IMR-90 (cell line): ENCODE measurements around the gene METTL14. TPM values are rescaled to one million over a fixed set of nuclear protein-coding genes. Genes with fewer than 3 reads are reported as not detected.

Experiments used
- ATAC-seq: fragments of 200-7000 bp; cut with Tn5 transposase; 2 replicates; pipeline ENCODE4 v1.9.1; 2020; ENCODE audit warnings: low read depth, mild to moderate bottlenecking, moderate library complexity
- BruUV-seq: library from RNA; stranded (reverse); fragments of 400-500 nt; replicated peaks from 2 replicates; lab custom pipeline; 2021; lab: Mats Ljungman, UMichigan
- CTCF ChIA-PET: fragments of 300-600 bp; formaldehyde crosslinking; extraction: SDS; loops from one replicate; lab custom pipeline; 2021; ENCODE audit warnings: antibody characterized with exemption; lab: Yijun Ruan, JAX
- POLR2A ChIA-PET: fragments of 300-600 bp; sonication (Branson Sonifier 250); formaldehyde crosslinking; loops from one replicate; lab custom pipeline; 2022; ENCODE audit warnings: antibody characterized with exemption; ENCODE audit not compliant: unreplicated experiment; lab: Charles Lee
- DNase-seq: peaks from one replicate; pipeline ENCODE4 v3.0.0; 2013
- H2AFZ ChIP-seq: replicated peaks from 2 replicates; pipeline ENCODE3; 2013; ENCODE audit warnings: low read length, mild to moderate bottlenecking; ENCODE audit not compliant: poor library complexity
- H2AK5ac ChIP-seq: 2 replicates; pipeline ENCODE4 v1.6.1; 2013; ENCODE audit warnings: low read depth, low read length, inconsistent platforms
- H2AK9ac ChIP-seq: replicated peaks from 2 replicates; pipeline ENCODE3; 2013; ENCODE audit warnings: mild to moderate bottlenecking, low read depth, low read length, moderate library complexity; ENCODE audit not compliant: poor library complexity
- H2BK120ac ChIP-seq: 2 replicates; pipeline ENCODE4 v1.6.1; 2013; ENCODE audit warnings: low read depth, low read length, inconsistent platforms
- H2BK15ac ChIP-seq: 3 replicates; pipeline ENCODE4 v1.6.1; 2013; ENCODE audit warnings: low read depth, low read length, inconsistent platforms
- H2BK20ac ChIP-seq: 2 replicates; pipeline ENCODE4 v1.6.1; 2013; ENCODE audit warnings: low read depth, mild to moderate bottlenecking, inconsistent platforms, low read length, moderate library complexity
- H2BK5ac ChIP-seq: 2 replicates; pipeline ENCODE4 v1.6.1; 2013; ENCODE audit warnings: mild to moderate bottlenecking, low read depth, low read length, inconsistent platforms; ENCODE audit not compliant: poor library complexity, severe bottlenecking
- H3K14ac ChIP-seq: replicated peaks from 2 replicates; pipeline ENCODE4 v1.6.1; 2013; ENCODE audit warnings: low read depth, low read length, inconsistent platforms
- H3K18ac ChIP-seq: 2 replicates; pipeline ENCODE4 v1.6.1; 2013; ENCODE audit warnings: low read depth, low read length, control low read depth
- H3K23ac ChIP-seq: 2 replicates; pipeline ENCODE4 v1.6.1; 2013; ENCODE audit warnings: low read depth, low read length, inconsistent platforms
- H3K27ac ChIP-seq: 2 replicates; pipeline ENCODE4 v1.5.1; 2013; ENCODE audit warnings: mild to moderate bottlenecking, control low read depth, low read length; ENCODE audit not compliant: insufficient read depth
- H3K27me3 ChIP-seq: 2 replicates; pipeline ENCODE4 v1.6.1; 2013; ENCODE audit warnings: low read length; ENCODE audit not compliant: control insufficient read depth, insufficient read depth
- H3K36me3 ChIP-seq: 2 replicates; pipeline ENCODE4 v1.6.1; 2013; ENCODE audit warnings: low read length, mixed read lengths; ENCODE audit not compliant: control insufficient read depth, insufficient read depth
- H3K4ac ChIP-seq: 2 replicates; pipeline ENCODE4 v1.6.1; 2013; ENCODE audit warnings: low read depth, low read length, inconsistent platforms
- H3K4me1 ChIP-seq: 2 replicates; pipeline ENCODE4 v1.6.1; 2013; ENCODE audit warnings: low read length, mixed read lengths; ENCODE audit not compliant: control insufficient read depth, insufficient read depth
- H3K4me2 ChIP-seq: 2 replicates; pipeline ENCODE4 v1.6.1; 2013; ENCODE audit warnings: low read depth, mild to moderate bottlenecking, control low read depth, low read length, moderate library complexity
- H3K4me3 ChIP-seq: 2 replicates; pipeline ENCODE4 v1.5.1; 2013; ENCODE audit warnings: low read depth, mild to moderate bottlenecking, control low read depth, low read length, moderate library complexity; ENCODE audit not compliant: insufficient read depth
- H3K56ac ChIP-seq: 2 replicates; pipeline ENCODE4 v1.6.1; 2013; ENCODE audit warnings: low read length, inconsistent platforms; ENCODE audit not compliant: insufficient read depth; ENCODE audit errors: extremely low read depth
- H3K79me1 ChIP-seq, 2 experiments: 2 replicates each; pipeline ENCODE4 v1.6.1; 2013; ENCODE audit warnings: low read length in 2 of 2, inconsistent platforms in 1 of 2, low read depth in 1 of 2
- H3K9ac ChIP-seq: 2 replicates; pipeline ENCODE4 v1.6.1; 2013; ENCODE audit warnings: low read depth, low read length, control low read depth
- H3K9me1 ChIP-seq: 2 replicates; pipeline ENCODE4 v1.6.1; 2013; ENCODE audit warnings: low read length, inconsistent platforms; ENCODE audit not compliant: insufficient read depth
- H3K9me3 ChIP-seq: 2 replicates; pipeline ENCODE4 v1.6.1; 2013; ENCODE audit warnings: low read length; ENCODE audit not compliant: control insufficient read depth, insufficient read depth
- H4K20me1 ChIP-seq: 2 replicates; pipeline ENCODE4 v1.6.1; 2013; ENCODE audit warnings: low read length, inconsistent platforms; ENCODE audit not compliant: insufficient read depth
- H4K5ac ChIP-seq: 2 replicates; pipeline ENCODE4 v1.6.1; 2013; ENCODE audit warnings: mild to moderate bottlenecking, low read depth, low read length, control low read depth
- H4K8ac ChIP-seq, 2 experiments: 2 replicates each; pipeline ENCODE4 v1.6.1; 2013; ENCODE audit warnings: low read depth in 2 of 2, low read length in 2 of 2, control low read depth in 1 of 2, inconsistent platforms in 1 of 2
- H4K91ac ChIP-seq: 2 replicates; pipeline ENCODE4 v1.6.1; 2013; ENCODE audit warnings: low read depth, low read length, inconsistent platforms; ENCODE audit not compliant: insufficient read depth
- BHLHE40 ChIP-seq: fragments of 150-350 bp; IDR thresholded peaks from 2 replicates; pipeline ENCODE4 v1.6.1; 2016; ENCODE audit warnings: mild to moderate bottlenecking, low read depth, low read length
- CEBPB ChIP-seq: IDR thresholded peaks from 2 replicates; pipeline ENCODE4 v1.6.1; 2012; ENCODE audit warnings: low read depth, low read length, improper control_type of control experiment
- CHD1 ChIP-seq: IDR thresholded peaks from 2 replicates; pipeline ENCODE4 v1.6.1; 2012; ENCODE audit warnings: low read depth, low read length, improper control_type of control experiment
- CTCF ChIP-seq: conservative IDR thresholded peaks from 2 replicates; pipeline ENCODE4 v1.5.1; 2012; ENCODE audit warnings: mild to moderate bottlenecking, low read depth, low read length, improper control_type of control experiment
- ELK1 ChIP-seq: fragments of 150-350 bp; IDR thresholded peaks from 2 replicates; pipeline ENCODE4 v1.6.1; 2016; ENCODE audit warnings: low read depth, mild to moderate bottlenecking, low read length, moderate library complexity, borderline replicate concordance
- MAFK ChIP-seq: IDR thresholded peaks from 2 replicates; pipeline ENCODE4 v1.6.1; 2012; ENCODE audit warnings: low read depth, low read length, improper control_type of control experiment
- MAZ ChIP-seq: IDR thresholded peaks from 2 replicates; pipeline ENCODE4 v1.6.1; 2012; ENCODE audit warnings: low read depth, mild to moderate bottlenecking, low read length, improper control_type of control experiment, moderate library complexity, borderline replicate concordance
- MXI1 ChIP-seq: IDR thresholded peaks from 2 replicates; pipeline ENCODE4 v1.6.1; 2012; ENCODE audit warnings: low read depth, mild to moderate bottlenecking, low read length, moderate library complexity, borderline replicate concordance
- NFE2L2 ChIP-seq: fragments of 150-350 bp; IDR thresholded peaks from 2 replicates; pipeline ENCODE4 v1.6.1; 2016; ENCODE audit warnings: low read depth, mild to moderate bottlenecking, low read length
- POLR2A ChIP-seq: IDR thresholded peaks from 2 replicates; pipeline ENCODE4 v1.6.1; 2012; ENCODE audit warnings: mild to moderate bottlenecking, low read depth, low read length
- RAD21 ChIP-seq: IDR thresholded peaks from 2 replicates; pipeline ENCODE4 v1.6.1; 2012; ENCODE audit warnings: low read length, improper control_type of control experiment
- RCOR1 ChIP-seq: IDR thresholded peaks from 2 replicates; pipeline ENCODE4 v1.6.1; 2012; ENCODE audit warnings: mild to moderate bottlenecking, low read length, improper control_type of control experiment; ENCODE audit not compliant: insufficient replicate concordance
- SMC3 ChIP-seq: fragments of 150-350 bp; IDR thresholded peaks from 2 replicates; pipeline ENCODE4 v1.6.1; 2016; ENCODE audit warnings: low read depth, mild to moderate bottlenecking, antibody characterized with exemption, low read length, moderate library complexity
- WGBS, 2 experiments: methylation state at CpG; one replicate each; pipeline versions ENCODE4 v1.1.5 to v1.1.7; 2013; ENCODE audit warnings: missing lambda C conversion rate in 2 of 2; ENCODE audit not compliant: insufficient read length in 1 of 2; ENCODE audit errors: extremely low coverage in 2 of 2; 5-methylcytosine and 5-hydroxymethylcytosine counted together
- dilution Hi-C: fragments of 300-500 bp; cut with HindIII; formaldehyde crosslinking; loops from one replicate; pipeline ENCODE4 v1.14.3; 2018; ENCODE audit warnings: low sequenced_read_pairs; ENCODE audit not compliant: unreplicated experiment
- in situ Hi-C: fragments of 300-500 bp; cut with MboI; formaldehyde crosslinking; loops from 3 replicates; pipeline ENCODE4 v1.14.3; 2019; ENCODE audit warnings: low sequenced_read_pairs, inconsistent platforms, mixed read lengths
- intact Hi-C: fragments of 100-400 bp; cut with micrococcal nuclease; formaldehyde crosslinking; loops from 2 replicates; pipeline ENCODE4 v1.10.0; 2022
- polyA plus RNA-seq, 3 experiments: library from polyadenylated mRNA; depleted of rRNA; stranded (reverse); fragments of >200 nt; gene quantifications; 2 replicates each; pipeline ENCODE4 v1.2.3, GENCODE V29; 2012; ENCODE audit warnings: low replicate concordance in 1 of 3
- total RNA-seq: library from RNA; depleted of rRNA; stranded (reverse); fragments of >200 nt; gene quantifications from 2 replicates; pipeline ENCODE4 v1.2.3, GENCODE V29; 2012

METTL14 gene
- total and polyA plus RNA-seq, 2 of the 4 experiments (the other 2 are of a cell fraction), result 5.0 to 9.3 TPM

GRCh38 chr4:118727360-118727759 is 42.2 kb downstream of the METTL14 start:
- no peak; the same call in 1 of the 2 replicates for ATAC-seq
- H4K20me1 ChIP-seq, result peaks cover 12% of the 10 kb centered on the region; the same call in 1 of the 2 replicates
- H2BK5ac ChIP-seq, result peak overlapping the region; percentile 52
- TF ChIP-seq MAFK, result no peak
- TF ChIP-seq CHD1, result no peak
- TF ChIP-seq RAD21, result no peak
- no peak for TF ChIP-seq NFE2L2
- TF ChIP-seq CTCF, result no peak
- TF ChIP-seq RCOR1, result no peak
- TF ChIP-seq MXI1, result no peak
- TF ChIP-seq BHLHE40, result no peak
- no peak for TF ChIP-seq CEBPB
- no peak for TF ChIP-seq SMC3
- no peak for TF ChIP-seq POLR2A
- TF ChIP-seq MAZ, result no peak
- no peak for TF ChIP-seq ELK1
- H3K4me1 ChIP-seq, result peaks cover 3% of the 10 kb centered on the region
- no peaks in the 10 kb centered on the region for H3K9me3 ChIP-seq
- H2AK9ac ChIP-seq, result no peak overlapping the region
- H3K23ac ChIP-seq, result no peak overlapping the region
- no peak overlapping the region for H3K4me3 ChIP-seq
- no peak overlapping the region for H2AFZ ChIP-seq
- H3K27ac ChIP-seq, result no peak overlapping the region
- no peak overlapping the region for H2BK20ac ChIP-seq
- no peak overlapping the region for H3K14ac ChIP-seq
- H3K4me2 ChIP-seq, result peak overlapping the region; percentile 40; the same call in 1 of the 2 replicates
- H3K79me1 ChIP-seq, result peaks cover 28 to 56% of the 10 kb centered on the region in 2 experiments
- no peak overlapping the region for H2BK15ac ChIP-seq
- no peaks in the 10 kb centered on the region for H3K27me3 ChIP-seq
- no peak overlapping the region for H3K56ac ChIP-seq
- in situ Hi-C loops (no loop called here), intact Hi-C loops (no loop called here), dilution Hi-C loops (no loop called here)
- CTCF ChIA-PET, result no interaction called here
- H3K36me3 ChIP-seq, result peaks cover 52% of the 10 kb centered on the region
- peaks cover 5% of the 10 kb centered on the region; the same call in 1 of the 2 replicates for H3K9me1 ChIP-seq
- POLR2A ChIA-PET, result no interaction called here
- H3K9ac ChIP-seq, result no peak overlapping the region
- no TSS peak for BruUV-seq
- H2BK120ac ChIP-seq, result no peak overlapping the region
- peak; percentile 59 for DNase-seq
- no peak overlapping the region; the same call in 1 of the 2 replicates for H4K5ac ChIP-seq
- no peak overlapping the region for H2AK5ac ChIP-seq
- no peak overlapping the region for H3K4ac ChIP-seq
- H3K18ac ChIP-seq, result peak overlapping the region; percentile 29; the same call in 1 of the 2 replicates
- no peak overlapping the region for H4K8ac ChIP-seq
- H4K91ac ChIP-seq, result no peak overlapping the region
- WGBS, 2 experiments, result no CpG with 5 or more reads among the region's 1 CpG
